Endothelial cell of umbilical vein (primary cell): Measurements from ENCODE around the gene SHC4.

Experiments used
- CTCF ChIP-seq, 2 donors: IDR thresholded peaks; 1 replicate in 1 of 2; 2 replicates in 1 of 2; pipeline ENCODE4 v1.5.1; 2011; ENCODE audit warnings: low read length in 2 of 2, mild to moderate bottlenecking in 2 of 2, moderate library complexity in 2 of 2, control low read depth in 1 of 2, inconsistent platforms in 1 of 2, low read depth in 1 of 2; ENCODE audit not compliant: insufficient read depth in 1 of 2; ENCODE audit errors: extremely low read depth in 1 of 2
- EZH2 ChIP-seq: IDR thresholded peaks from 2 replicates; pipeline ENCODE4 v1.6.1; 2012; ENCODE audit warnings: borderline replicate concordance, low read depth, mild to moderate bottlenecking, moderate library complexity, low read length, inconsistent platforms; ENCODE audit not compliant: severe bottlenecking
- GATA2 ChIP-seq: IDR thresholded peaks from 2 replicates; pipeline ENCODE4 v1.7.0; 2011; ENCODE audit warnings: low read depth, mild to moderate bottlenecking, moderate library complexity, mixed read lengths, low read length; ENCODE audit not compliant: insufficient read length, insufficient read depth
- MAX ChIP-seq: IDR thresholded peaks from 2 replicates; pipeline ENCODE4 v1.6.1; 2011; ENCODE audit not compliant: insufficient read depth, insufficient read length
- MYC ChIP-seq: IDR thresholded peaks from one replicate; pipeline ENCODE4 v1.6.1; 2011; ENCODE audit warnings: mild to moderate bottlenecking, low read depth, low read length
- POLR2A ChIP-seq: IDR thresholded peaks from 2 replicates; pipeline ENCODE4 v1.6.1; 2012; ENCODE audit warnings: low read depth, mild to moderate bottlenecking, control low read depth, low read length
- POLR2AphosphoS5 ChIP-seq: IDR thresholded peaks from 2 replicates; pipeline ENCODE4 v1.6.1; 2012; ENCODE audit warnings: low read depth, mild to moderate bottlenecking, control low read depth, low read length, moderate library complexity; ENCODE audit not compliant: insufficient read depth

- TF ChIP-seq CTCF (IDR thresholded peaks at IDR 0.05; ENCODE audit: extremely low read depth in 1 of 2, insufficient read depth in 1 of 2, low read depth in 1 of 2, low read length in 2 of 2): no peak
- no peak for TF ChIP-seq POLR2A
- no peak for TF ChIP-seq POLR2AphosphoS5
- no peak for TF ChIP-seq MAX
- TF ChIP-seq EZH2: no peak
- TF ChIP-seq MYC: no peak
- no peak for TF ChIP-seq GATA2
These were observed 76.6 kb downstream of the SHC4 start for GRCh38 chr15:48887144-48887543.
